Astrocyte (in vitro differentiated cells and primary cell): Measurements from ENCODE around the gene AHNAK. TPM values are rescaled to one million over a fixed set of nuclear protein-coding genes. Genes with fewer than 3 reads are reported as not detected.

Source experiments
- DNase-seq: peaks from one replicate; pipeline ENCODE4 v3.0.0-alpha.2; 2010; ENCODE audit warnings: low read depth
- FAIRE-seq: peaks from 2 replicates; lab custom pipeline; 2011; peaks lifted over from hg19 to GRCh38; lab: Jason Lieb, UNC
- H2AFZ ChIP-seq: 2 replicates; pipeline ENCODE4 v1.6.0; 2012; ENCODE audit warnings: low read depth, low read length, inconsistent platforms
- H3K27ac ChIP-seq: 2 replicates; pipeline ENCODE4 v1.5.1; 2011; ENCODE audit warnings: low read depth, low read length, inconsistent platforms
- H3K27me3 ChIP-seq: 2 replicates; pipeline ENCODE4 v1.6.0; 2011; ENCODE audit warnings: low read length, inconsistent platforms; ENCODE audit not compliant: insufficient read depth
- H3K36me3 ChIP-seq: 2 replicates; pipeline ENCODE4 v1.5.1; 2011; ENCODE audit warnings: low read length, inconsistent platforms; ENCODE audit not compliant: insufficient read depth
- H3K4me1 ChIP-seq: 2 replicates; pipeline ENCODE4 v1.5.1; 2011; ENCODE audit warnings: low read length, inconsistent platforms; ENCODE audit not compliant: insufficient read depth
- H3K4me2 ChIP-seq: 2 replicates; pipeline ENCODE4 v1.6.0; 2012; ENCODE audit warnings: low read length, inconsistent platforms
- H3K4me3 ChIP-seq: 2 replicates; pipeline ENCODE4 v1.5.1; 2011; ENCODE audit warnings: low read depth, mild to moderate bottlenecking, low read length, inconsistent platforms; ENCODE audit not compliant: insufficient read depth
- H3K79me2 ChIP-seq: 2 replicates; pipeline ENCODE4 v1.6.0; 2012; ENCODE audit warnings: mild to moderate bottlenecking, low read length, inconsistent platforms; ENCODE audit not compliant: insufficient read depth
- H3K9ac ChIP-seq: 2 replicates; pipeline ENCODE4 v1.6.0; 2012; ENCODE audit warnings: mild to moderate bottlenecking, low read length, inconsistent platforms
- H3K9me3 ChIP-seq: 2 replicates; pipeline ENCODE4 v1.5.1; 2012; ENCODE audit warnings: low read depth, mild to moderate bottlenecking, low read length, inconsistent platforms; ENCODE audit not compliant: insufficient read depth
- H4K20me1 ChIP-seq: 2 replicates; pipeline ENCODE4 v1.6.0; 2012; ENCODE audit warnings: low read length, inconsistent platforms; ENCODE audit not compliant: insufficient read depth
- H3K27ac Mint-ChIP-seq: one replicate; pipeline ENCODE4 v1.8.0; 2021; ENCODE audit warnings: mild to moderate bottlenecking, mixed read lengths; ENCODE audit not compliant: unreplicated experiment
- H3K27me3 Mint-ChIP-seq: one replicate; pipeline ENCODE4 v1.8.0; 2021; ENCODE audit warnings: low read depth, mixed read lengths; ENCODE audit not compliant: unreplicated experiment
- H3K36me3 Mint-ChIP-seq: one replicate; pipeline ENCODE4 v1.8.0; 2021; ENCODE audit warnings: low read depth, mixed read lengths; ENCODE audit not compliant: unreplicated experiment
- H3K4me1 Mint-ChIP-seq: one replicate; pipeline ENCODE4 v1.8.0; 2021; ENCODE audit warnings: low read depth, mixed read lengths; ENCODE audit not compliant: unreplicated experiment
- H3K4me3 Mint-ChIP-seq: one replicate; pipeline ENCODE4 v1.8.0; 2021; ENCODE audit warnings: mild to moderate bottlenecking, moderate library complexity, mixed read lengths; ENCODE audit not compliant: unreplicated experiment
- H3K9me3 Mint-ChIP-seq: one replicate; pipeline ENCODE4 v1.8.0; 2021; ENCODE audit warnings: mild to moderate bottlenecking, mixed read lengths; ENCODE audit not compliant: unreplicated experiment
- CTCF ChIP-seq: IDR thresholded peaks from 2 replicates; pipeline ENCODE4 v1.5.1; 2011; ENCODE audit warnings: low read depth, mild to moderate bottlenecking, inconsistent platforms, low read length, moderate library complexity; ENCODE audit not compliant: insufficient read depth
- EZH2 ChIP-seq: IDR thresholded peaks from 2 replicates; pipeline ENCODE4 v1.6.1; 2012; ENCODE audit warnings: mild to moderate bottlenecking, low read length, inconsistent platforms; ENCODE audit not compliant: insufficient read depth
- total RNA-seq: library from RNA; stranded (reverse); gene quantifications from 2 replicates; pipeline ENCODE4 v1.2.1, GENCODE V29; 2021

The AHNAK gene
- total RNA-seq, 1 donor from 2014 or later: 378 TPM

- no peaks in the 10 kb centered on the region for H3K9me3 ChIP-seq
- FAIRE-seq (no peak), DNase-seq (no peak)
- no peak overlapping the region for H3K4me3 ChIP-seq
- peaks cover 10% of the 10 kb centered on the region for H3K4me1 ChIP-seq
- no peaks in the 10 kb centered on the region for H4K20me1 ChIP-seq
- no peak overlapping the region for H3K27ac ChIP-seq
- Mint-ChIP-seq H3K27me3 (peaks cover 22% of the 10 kb centered on the region), H3K9me3 (no peaks in the 10 kb centered on the region), H3K4me1 (no peaks in the 10 kb centered on the region), H3K4me3 (no peak overlapping the region), H3K27ac (no peak overlapping the region), H3K36me3 (no peaks in the 10 kb centered on the region)
- no peak overlapping the region for H2AFZ ChIP-seq
- no peaks in the 10 kb centered on the region for H3K36me3 ChIP-seq
- H3K4me2 ChIP-seq: no peak overlapping the region
- no peaks in the 10 kb centered on the region for H3K79me2 ChIP-seq
- no peaks in the 10 kb centered on the region for H3K27me3 ChIP-seq
- no peak for TF ChIP-seq EZH2
- TF ChIP-seq CTCF: no peak
- H3K9ac ChIP-seq: no peak overlapping the region
Measured at GRCh38 chr11:62404435-62404834, 142.2 kb downstream of the AHNAK start.

GRCh38 chr11:62402960-62403730, 143.5 kb downstream of the AHNAK start:
- TF ChIP-seq CTCF (no peak), EZH2 (no peak)
- Mint-ChIP-seq H3K4me1 (peaks cover 10% of the 10 kb centered on the region), H3K9me3 (no peaks in the 10 kb centered on the region), H3K36me3 (no peaks in the 10 kb centered on the region), H3K27me3 (peaks cover 22% of the 10 kb centered on the region), H3K4me3 (no peak overlapping the region), H3K27ac (no peak overlapping the region)
- Histone ChIP-seq H3K4me2 (no peak overlapping the region), H2AFZ (no peak overlapping the region), H3K9ac (no peak overlapping the region), H3K4me3 (no peak overlapping the region), H3K9me3 (no peaks in the 10 kb centered on the region), H3K4me1 (peaks cover 14% of the 10 kb centered on the region), H3K79me2 (no peaks in the 10 kb centered on the region), H3K36me3 (no peaks in the 10 kb centered on the region), H4K20me1 (no peaks in the 10 kb centered on the region), H3K27ac (no peak overlapping the region), H3K27me3 (no peaks in the 10 kb centered on the region)
- FAIRE-seq (no peak), DNase-seq (no peak)
